Measurements from ENCODE around the gene OR4C46.
"Not testable (repeated sequence)": the region's sequence is repeated elsewhere in the genome, so short reads cannot be mapped to it uniquely, and the experiment has no call there.

The OR4C46 gene

GRCh38 chr11:54603898-54604297, at the start of gene OR4C46:
Gene OR4C46, minus strand, starts transcription at chr11:54603998. Its CDS starts 0 bp downstream, at chr11:54603998.
- TF ChIP-seq JUND (IDR thresholded peaks at IDR 0.05; ENCODE audit: low read depth), result no peak
- in situ Hi-C loops (cut with HindIII; ENCODE audit: low pct_unique_long_range_greater_than_20kb, low sequenced_read_pairs), result no loop called here
- DNase-seq (ENCODE audit: low read depth in 1 of 2, low spot score in 1 of 2), result no peak

- in situ Hi-C loops (cut with HindIII; ENCODE audit: low pct_unique_long_range_greater_than_20kb, low sequenced_read_pairs), result not testable (repeated sequence)
Observed at GRCh38 chr11:54645606-54646005, 41.8 kb upstream of the OR4C46 start.

GRCh38 chr11:54561439-54561838, 42.4 kb downstream of the OR4C46 start:
- DNase-seq (ENCODE audit: low read depth in 1 of 2, low spot score in 1 of 2); in situ Hi-C loops (cut with HindIII; ENCODE audit: low pct_unique_long_range_greater_than_20kb, low sequenced_read_pairs): not testable (repeated sequence)

More at GRCh38 chr11:54645606-54646005, 41.8 kb upstream of the OR4C46 start:
- peak in 1 of 2 experiments; percentile 7 for DNase-seq (ENCODE audit: low read depth in 1 of 2, low spot score in 1 of 2)

- in situ Hi-C loops (cut with HindIII; ENCODE audit: low pct_unique_long_range_greater_than_20kb, low sequenced_read_pairs), result no loop called here
- no peak for TF ChIP-seq JUND (IDR thresholded peaks at IDR 0.05; ENCODE audit: low read depth)
- peak in 1 of 2 experiments; percentile 9 for DNase-seq (ENCODE audit: low read depth in 1 of 2, low spot score in 1 of 2)
Observed at GRCh38 chr11:54558919-54559318, 44.9 kb downstream of the OR4C46 start.

GRCh38 chr11:54558407-54558806, 45.4 kb downstream of the OR4C46 start:
- in situ Hi-C loops (cut with HindIII; ENCODE audit: low pct_unique_long_range_greater_than_20kb, low sequenced_read_pairs), result no loop called here
- peak in 1 of 2 experiments; percentile 6 for DNase-seq (ENCODE audit: low read depth in 1 of 2, low spot score in 1 of 2)
- no peak for TF ChIP-seq JUND (IDR thresholded peaks at IDR 0.05; ENCODE audit: low read depth)
